Testis (tissue), 3 donors: ENCODE results near the gene H2AZ2. TPM values are rescaled to one million over a fixed set of nuclear protein-coding genes. Genes with fewer than 3 reads are reported as not detected.

Source experiments
- DNase-seq: peaks from one replicate; pipeline ENCODE4 v3.0.0-alpha.2; 2019
- H3K27ac ChIP-seq, 2 donors: fragments of 200-600 bp; sonication (generic); one replicate each; pipeline ENCODE4 v1.5.1; 2019
- H3K27me3 ChIP-seq: fragments of 200-600 bp; sonication (generic); one replicate; pipeline ENCODE4 v1.5.1; 2019
- H3K36me3 ChIP-seq: fragments of 200-600 bp; sonication (generic); one replicate; pipeline ENCODE4 v1.5.1; 2017; ENCODE audit warnings: low read depth; ENCODE audit errors: missing control alignments
- H3K4me1 ChIP-seq: fragments of 200-600 bp; sonication (generic); one replicate; pipeline ENCODE4 v1.5.1; 2019
- H3K4me3 ChIP-seq, 2 donors: fragments of 200-600 bp; sonication (generic); one replicate each; pipeline ENCODE4 v1.5.1; 2017 to 2019
- H3K9me3 ChIP-seq: fragments of 200-600 bp; sonication (generic); one replicate; pipeline ENCODE4 v1.5.1; 2017
- CTCF ChIP-seq, 3 experiments: fragments of 450-650 bp in 2 of 3; fragments of 200-600 bp in 1 of 3; sonication (generic) in 1 of 3; IDR thresholded peaks; one replicate each; pipeline ENCODE4 v1.5.1; 2016 to 2019; ENCODE audit warnings: antibody characterized with exemption in 3 of 3, mild to moderate bottlenecking in 2 of 3, moderate library complexity in 1 of 3
- POLR2A ChIP-seq: fragments of 450-650 bp; IDR thresholded peaks from one replicate; pipeline ENCODE4 v1.6.1; 2017; ENCODE audit warnings: antibody characterized with exemption, mild to moderate bottlenecking, moderate library complexity
- WGBS, 2 donors: methylation state at CpG; one replicate each; pipeline ENCODE4 v1.1.5; 2018; 5-methylcytosine and 5-hydroxymethylcytosine counted together
- intact Hi-C: fragments of 100-400 bp; cut with DNase I; formaldehyde crosslinking; loops from one replicate; pipeline ENCODE4 v1.15.1; 2023; ENCODE audit warnings: low total_unique reads
- polyA plus RNA-seq: library from polyadenylated mRNA; stranded (reverse); fragments of 350-450 nt; fragmentation: Illumina TruSeq; extraction: RNeasy Lipid Tissue Mini Kit (QIAGEN cat#74804); gene quantifications from one replicate; pipeline ENCODE4 v1.2.3, GENCODE V29; 2014; ENCODE audit warnings: low read depth, low replicate concordance; ENCODE audit not compliant: insufficient read depth
- total RNA-seq, 2 donors: library from RNA; depleted of rRNA; stranded (reverse); fragments of >200 nt; gene quantifications; one replicate each; pipeline ENCODE4 v1.2.3, GENCODE V29; 2016

The H2AZ2 gene
- total and polyA plus RNA-seq, 3 donors from 2014 or later: 77.2 to 154 (median 103) TPM

GRCh38 chr7:44854644-44855364, 6.9 kb upstream of the H2AZ2 start:
- no peak for DNase-seq
- 81 to 85% methylated on average over 8 of the region's 8 CpGs for WGBS, 2 donors
- Histone ChIP-seq H3K27me3 (no peaks in the 10 kb centered on the region), H3K36me3 (no peaks in the 10 kb centered on the region), H3K4me3 (no peak overlapping the region), H3K4me1 (no peaks in the 10 kb centered on the region), H3K27ac (no peak overlapping the region), H3K9me3 (no peaks in the 10 kb centered on the region)
- intact Hi-C loops: loop anchor here (10.0 kb wide), 1 partner anchor 280 kb away; no protein-coding TSS in a partner anchor
- no peak for TF ChIP-seq POLR2A
- TF ChIP-seq CTCF (IDR thresholded peaks at IDR 0.05): no peak

GRCh38 chr7:44853391-44853790, 5.5 kb upstream of the H2AZ2 start:
- no peak for DNase-seq
- intact Hi-C loops: loop anchor here (10.0 kb wide), 1 partner anchor 281 kb away; no protein-coding TSS in a partner anchor
- no peak overlapping the region for H3K27ac ChIP-seq
- H3K36me3 ChIP-seq: no peaks in the 10 kb centered on the region
- peak overlapping the region in 1 of 2 donors; percentile 7 for H3K4me3 ChIP-seq
- no peaks in the 10 kb centered on the region for H3K4me1 ChIP-seq
- no peaks in the 10 kb centered on the region for H3K27me3 ChIP-seq
- TF ChIP-seq POLR2A (no peak), CTCF (IDR thresholded peaks at IDR 0.05) (no peak)
- 66 to 71% methylated on average over 3 of the region's 3 CpGs for WGBS, 2 donors
- no peaks in the 10 kb centered on the region for H3K9me3 ChIP-seq

GRCh38 chr7:44852590-44852989, 4.7 kb upstream of the H2AZ2 start:
- DNase-seq: no peak
- H3K9me3 ChIP-seq: no peaks in the 10 kb centered on the region
- no peak overlapping the region for H3K4me3 ChIP-seq
- 77 to 84% methylated on average over 3 of the region's 3 CpGs for WGBS, 2 donors
- H3K4me1 ChIP-seq: no peaks in the 10 kb centered on the region
- H3K27ac ChIP-seq: no peak overlapping the region
- intact Hi-C loops: loop anchor here (10.0 kb wide), 1 partner anchor 282 kb away; no protein-coding TSS in a partner anchor
- no peaks in the 10 kb centered on the region for H3K27me3 ChIP-seq
- TF ChIP-seq CTCF (IDR thresholded peaks at IDR 0.05): no peak
- no peak for TF ChIP-seq POLR2A
- H3K36me3 ChIP-seq: no peaks in the 10 kb centered on the region

GRCh38 chr7:44849885-44850544, 2.1 kb upstream of the H2AZ2 start:
- no peak overlapping the region for H3K27ac ChIP-seq
- no peaks in the 10 kb centered on the region for H3K9me3 ChIP-seq
- intact Hi-C loops: loop anchor here (5.0 to 10.0 kb wide), 2 partner anchors 268 to 285 kb away; partner anchors contain the start of gene TMED4
- no peaks in the 10 kb centered on the region for H3K36me3 ChIP-seq
- no peaks in the 10 kb centered on the region for H3K4me1 ChIP-seq
- TF ChIP-seq CTCF (IDR thresholded peaks at IDR 0.05) (no peak), POLR2A (no peak)
- no peaks in the 10 kb centered on the region for H3K27me3 ChIP-seq
- WGBS, 2 donors: 75 to 88% methylated on average over 5 of the region's 5 CpGs
- no peak overlapping the region for H3K4me3 ChIP-seq
- DNase-seq: no peak
